Testis (tissue), 2 donors: ENCODE data around the gene LCLAT1.

ENCODE experiments used
- CTCF ChIP-seq, 3 experiments: fragments of 450-650 bp in 2 of 3; fragments of 200-600 bp in 1 of 3; sonication (generic) in 1 of 3; IDR thresholded peaks; one replicate each; pipeline ENCODE4 v1.5.1; 2016 to 2019; ENCODE audit warnings: antibody characterized with exemption in 3 of 3, mild to moderate bottlenecking in 2 of 3, moderate library complexity in 1 of 3
- POLR2A ChIP-seq: fragments of 450-650 bp; IDR thresholded peaks from one replicate; pipeline ENCODE4 v1.6.1; 2017; ENCODE audit warnings: antibody characterized with exemption, mild to moderate bottlenecking, moderate library complexity

GRCh38 chr2:30511122-30512083 is 64.4 kb downstream of the LCLAT1 start:
- TF ChIP-seq CTCF (IDR thresholded peaks at IDR 0.05) (no peak), POLR2A (no peak)
